HG02610 (cell line): ENCODE results near the gene OTOA.
"Not testable (repeated sequence)": the region's sequence is repeated elsewhere in the genome, so short reads cannot be mapped to it uniquely, and the experiment has no call there.

ENCODE experiments used
- ATAC-seq: cut with Tn5 transposase; IDR thresholded peaks from one replicate; pipeline ENCODE4 v1.9.1; 2021; ENCODE audit warnings: mild to moderate bottlenecking, moderate library complexity; ENCODE audit not compliant: unreplicated experiment

The OTOA gene

DNA sequence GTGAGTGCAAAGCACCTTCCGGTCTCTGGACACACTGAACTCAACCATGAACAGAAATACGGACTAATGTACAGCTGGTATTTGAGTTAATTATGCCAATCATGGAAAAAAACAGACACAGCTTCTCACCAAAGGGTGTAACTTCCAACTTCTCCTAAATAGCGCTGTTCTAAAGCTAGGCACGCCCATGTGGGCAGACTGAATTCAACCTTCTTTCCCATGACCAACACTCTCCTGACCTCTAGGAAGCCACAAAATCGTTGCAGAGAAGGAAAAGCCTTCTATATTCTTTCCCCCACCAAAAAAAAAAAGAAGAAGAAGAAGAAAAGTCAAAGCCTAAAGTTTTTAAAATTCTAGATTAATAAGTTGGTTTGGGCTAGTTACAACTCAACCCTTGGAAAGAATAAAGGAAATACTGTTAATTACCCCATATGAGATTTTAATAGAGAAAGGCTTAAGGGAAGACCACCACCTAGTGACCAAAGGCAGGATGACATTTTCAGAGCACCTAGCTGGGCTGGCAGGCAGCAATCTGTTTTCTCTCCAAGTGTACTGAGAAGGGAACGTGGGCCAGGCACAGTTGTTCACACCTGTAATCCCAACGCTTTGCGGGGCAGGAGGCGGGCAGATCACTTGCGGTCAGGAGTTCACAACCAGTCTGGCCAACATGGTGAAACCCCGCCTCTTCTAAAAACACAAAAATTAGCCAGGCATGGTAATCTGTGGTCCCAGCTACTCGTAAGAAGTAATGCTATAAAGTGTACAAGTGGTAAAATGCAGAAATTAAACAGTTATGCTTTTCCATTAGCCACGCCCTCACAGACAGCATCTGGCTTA is 138.0 kb downstream of the OTOA start:
- ATAC-seq = not testable (repeated sequence)

DNA sequence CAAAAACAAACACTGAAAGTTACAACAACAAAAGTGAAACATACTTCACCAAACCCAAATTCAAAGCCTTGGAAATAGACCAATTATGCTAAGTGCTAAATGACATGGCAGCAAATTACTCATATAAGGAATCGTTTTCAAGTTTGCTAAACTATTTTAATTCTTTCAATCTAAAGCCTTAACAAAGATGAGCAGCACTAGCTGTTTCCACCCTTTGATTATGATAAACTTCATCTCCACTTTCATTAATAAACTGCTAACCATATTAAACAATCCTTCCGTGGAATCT is 138.6 kb downstream of the OTOA start:
- not testable (repeated sequence) for ATAC-seq
